Activated effector memory CD4-positive, alpha-beta T cell treated with Interleukin-2 at 50 U/mL for 16 hours (primary cell): ENCODE measurements around the gene C2CD4D.

Source experiments
- DNase-seq: peaks from one replicate; pipeline ENCODE4 v3.0.0-alpha.2; 2020

C2CD4D gene

DNA sequence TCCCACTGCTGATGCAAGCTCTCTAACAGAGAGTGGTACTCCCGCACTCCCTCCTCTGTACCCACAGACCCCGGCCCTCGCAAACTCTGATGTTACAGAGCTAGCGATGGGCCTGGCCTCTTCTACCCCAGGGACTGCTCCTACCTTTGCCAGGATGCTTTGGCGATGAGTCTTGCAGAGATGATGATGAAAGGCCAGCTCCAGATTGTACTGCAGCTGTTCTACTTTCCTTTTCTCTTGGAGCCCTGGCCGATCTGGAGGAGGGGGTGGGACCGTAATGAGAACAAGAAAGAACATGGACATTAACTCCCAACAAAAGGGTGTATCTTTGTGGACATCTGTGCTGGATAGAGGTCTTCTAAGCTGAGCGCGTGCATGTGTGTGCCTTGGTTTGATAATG, 28.4 kb downstream of the C2CD4D start:
- DNase-seq, result no peak

- DNase-seq, result no peak
Observed at GRCh38 chr1:151809985-151810556, 29.5 kb downstream of the C2CD4D start.

DNA sequence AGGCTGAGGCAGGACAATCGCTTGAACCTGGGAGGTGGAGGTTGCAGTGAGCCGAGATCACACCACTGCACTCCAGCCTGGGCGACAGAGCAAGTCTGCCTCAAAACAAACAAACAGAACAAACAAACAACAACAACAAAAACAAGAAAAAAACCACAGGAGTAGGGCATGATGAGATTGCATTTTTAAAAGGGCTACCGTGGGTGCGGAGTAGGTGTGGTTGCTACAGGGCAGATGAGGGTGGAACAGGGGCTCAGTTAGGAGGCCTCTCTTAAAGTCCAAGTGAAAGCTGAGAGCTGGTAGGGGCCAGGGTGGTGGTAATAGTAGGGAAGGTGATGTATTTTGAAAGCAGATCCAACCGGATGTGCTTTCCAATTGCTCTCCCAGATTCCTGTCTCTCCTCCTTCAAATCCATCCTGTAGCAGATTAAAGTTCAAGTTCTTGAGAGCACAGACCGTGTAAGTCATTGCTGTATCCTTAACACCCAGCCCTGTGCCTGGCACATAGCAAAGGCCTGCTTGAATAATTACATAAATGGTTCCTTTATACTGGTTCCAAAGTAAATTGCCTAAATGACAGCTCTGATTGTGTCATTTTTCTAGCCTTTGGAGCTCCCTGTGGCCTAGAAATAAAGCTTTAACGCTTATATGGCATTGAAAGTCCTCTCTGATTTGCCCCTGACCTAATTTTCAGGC, 30.2 kb downstream of the C2CD4D start:
- DNase-seq, result no peak

DNA sequence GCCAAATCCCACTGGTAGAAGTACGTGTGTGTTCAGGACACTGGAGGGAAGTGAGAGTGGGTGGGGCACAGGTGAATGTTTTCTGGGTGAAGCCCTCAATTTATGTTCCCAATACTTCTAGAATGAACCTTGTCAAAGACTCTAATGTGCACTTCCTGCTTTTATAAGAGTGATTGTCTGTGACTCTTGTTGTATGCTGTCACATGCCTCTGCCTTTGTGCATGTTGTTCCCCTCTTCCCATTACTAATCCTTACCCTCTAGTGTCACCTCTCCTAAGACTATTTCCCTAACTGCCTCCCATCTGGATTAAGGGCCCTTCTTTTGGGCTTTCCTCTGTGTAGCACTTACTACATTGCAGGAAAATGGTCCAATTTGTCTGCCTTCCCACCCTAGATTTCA, 31.9 kb downstream of the C2CD4D start:
- DNase-seq, result no peak

DNA sequence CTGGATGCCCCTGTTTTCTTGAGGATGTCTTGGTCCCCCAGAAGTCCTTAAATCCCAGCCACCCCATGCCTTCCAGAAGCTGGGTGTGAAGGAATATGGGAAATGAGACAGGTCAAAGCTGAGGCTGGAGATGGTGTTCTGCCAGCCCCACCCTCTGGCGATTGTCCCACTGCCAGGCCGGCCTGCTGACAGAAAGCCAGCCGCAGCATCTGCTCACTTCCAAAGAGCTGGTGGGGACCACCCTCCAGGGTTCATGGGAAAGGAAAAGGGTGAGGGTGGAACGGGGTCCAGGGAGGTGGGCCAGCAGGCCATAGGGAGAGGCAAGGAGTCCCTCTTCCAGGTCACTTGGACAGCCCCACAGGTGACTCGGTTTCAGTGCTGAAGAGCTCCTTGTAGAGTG, 32.5 kb downstream of the C2CD4D start:
- no peak for DNase-seq

GRCh38 chr1:151806170-151806569, 33.5 kb downstream of the C2CD4D start:
- no peak for DNase-seq

- no peak for DNase-seq
Observed at GRCh38 chr1:151805066-151805820, 34.4 kb downstream of the C2CD4D start, which contains the start of gene LINGO4. Gene LINGO4, minus strand, starts transcription at chr1:151805419. Its CDS starts 2,715 bp downstream, at chr1:151802704.

- DNase-seq, result no peak
Observed at GRCh38 chr1:151803915-151804314, 35.7 kb downstream of the C2CD4D start.

- no peak for DNase-seq
Observed at GRCh38 chr1:151803164-151803563, 36.5 kb downstream of the C2CD4D start.

- no peak for DNase-seq
Observed at GRCh38 chr1:151802372-151802771, 37.2 kb downstream of the C2CD4D start.

DNA sequence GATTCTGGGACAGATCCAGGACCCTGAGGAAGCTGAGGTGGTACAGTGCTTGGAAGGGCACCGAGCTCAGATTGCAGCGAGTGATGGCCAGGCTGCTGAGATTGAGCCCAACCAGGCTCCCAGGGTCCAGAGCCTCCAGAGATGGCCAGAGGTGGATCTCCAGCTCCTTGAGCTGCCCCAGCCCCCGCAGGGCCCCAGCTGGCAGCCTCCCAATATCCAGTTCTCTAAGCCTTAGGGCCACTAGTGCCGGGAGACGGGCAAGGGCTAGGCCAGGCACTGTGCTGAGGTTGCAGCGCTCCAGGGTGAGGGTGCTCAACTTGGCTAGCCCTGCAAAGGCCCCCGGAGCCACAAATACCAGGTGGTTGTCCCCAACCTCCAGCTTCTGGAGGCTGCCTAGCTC, 37.8 kb downstream of the C2CD4D start:
- no peak for DNase-seq

DNA sequence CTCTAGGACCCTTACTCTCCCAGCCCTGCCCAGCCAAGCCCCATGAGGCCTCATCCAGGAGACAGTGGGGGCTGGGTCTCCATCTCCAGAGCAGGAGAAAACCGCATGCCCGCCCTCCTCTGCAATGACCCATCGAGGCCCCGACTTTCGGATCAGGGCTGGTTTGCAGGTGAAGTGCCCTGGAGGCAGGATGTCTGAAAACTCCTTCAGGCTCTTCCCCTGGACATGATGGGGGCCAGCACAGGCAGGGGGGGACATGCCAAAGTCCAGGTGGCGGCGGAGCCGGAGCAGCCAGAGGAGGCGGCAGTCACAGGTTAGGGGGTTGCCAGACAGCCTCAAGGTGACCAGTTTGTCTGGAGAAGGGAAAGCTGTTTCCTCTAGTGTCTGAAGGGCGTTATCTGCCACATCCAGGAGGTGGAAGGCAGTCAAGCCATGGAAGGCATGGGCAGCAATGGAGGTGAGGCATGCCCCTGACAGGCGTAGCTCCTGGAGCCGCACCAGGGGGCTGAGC, 38.3 kb downstream of the C2CD4D start:
- DNase-seq, result no peak

GRCh38 chr1:151800830-151801229, 38.8 kb downstream of the C2CD4D start:
- no peak for DNase-seq

- no peak for DNase-seq
Observed at GRCh38 chr1:151799179-151800022, 40.2 kb downstream of the C2CD4D start.

- DNase-seq, result no peak
Observed at GRCh38 chr1:151798571-151798970, 41.0 kb downstream of the C2CD4D start.

- no peak for DNase-seq
Observed at GRCh38 chr1:151790940-151791651, 48.5 kb downstream of the C2CD4D start.

DNA sequence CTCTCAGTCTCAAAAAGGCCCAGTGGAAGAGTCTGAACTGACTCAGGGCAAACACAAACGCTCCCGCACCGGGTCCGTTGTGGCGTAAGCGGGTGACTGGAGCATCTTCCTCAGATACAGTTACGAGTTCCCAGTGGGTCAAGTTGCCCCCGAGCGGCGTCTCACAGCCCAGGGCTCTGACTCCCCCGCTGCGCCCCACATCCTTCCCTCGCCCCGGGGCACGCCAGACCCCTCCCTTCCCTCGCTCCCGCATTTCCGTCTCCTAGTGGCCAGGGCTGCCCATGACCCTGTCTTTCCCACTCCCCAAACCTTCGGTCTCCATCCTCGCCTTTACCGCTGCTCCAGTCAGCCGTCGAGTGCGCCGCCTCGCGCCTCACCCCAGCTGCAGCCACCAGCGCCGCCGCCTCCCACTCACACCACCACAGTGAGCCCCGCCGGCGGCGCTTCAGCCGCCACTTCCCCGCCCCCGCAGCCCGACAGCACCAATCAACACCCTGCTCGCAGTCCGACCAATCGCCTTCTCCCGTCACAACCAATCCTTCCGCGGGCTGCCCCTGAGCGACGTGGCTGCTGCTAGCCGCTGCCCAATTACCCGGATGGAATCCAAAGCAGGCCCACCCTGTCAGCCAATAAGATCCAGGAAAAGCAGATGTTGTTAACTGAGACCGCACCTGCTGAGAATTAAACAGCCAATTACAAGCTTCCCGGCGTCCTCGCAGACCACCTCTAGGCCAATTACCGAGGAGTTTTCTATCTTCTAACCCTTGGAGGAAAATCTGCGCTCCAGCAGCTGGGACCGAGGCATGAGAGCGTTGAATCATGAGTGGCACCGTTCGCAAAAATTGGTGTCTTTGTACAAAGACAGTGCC, 49.3 kb downstream of the C2CD4D start, which contains the start of gene TDRKH:
Gene TDRKH, minus strand, starts transcription at position 430 of the 869 bp plus-strand sequence. CDS start 7,478 bp downstream, outside the sequence.
- DNase-seq, result peak; percentile 97
